Measurements from ENCODE around the gene INSIG1.

Gene INSIG1
- total RNA-seq = 106 to 108 reads per million in 2 donors

- DNase-seq = peak; percentile 85
These were observed at the start of gene INSIG1 for GRCh38 chr7:155297517-155298287. TSS of gene INSIG1 (plus strand) at chr7:155297878. CDS start at chr7:155298286, 408 bp downstream.

DNA sequence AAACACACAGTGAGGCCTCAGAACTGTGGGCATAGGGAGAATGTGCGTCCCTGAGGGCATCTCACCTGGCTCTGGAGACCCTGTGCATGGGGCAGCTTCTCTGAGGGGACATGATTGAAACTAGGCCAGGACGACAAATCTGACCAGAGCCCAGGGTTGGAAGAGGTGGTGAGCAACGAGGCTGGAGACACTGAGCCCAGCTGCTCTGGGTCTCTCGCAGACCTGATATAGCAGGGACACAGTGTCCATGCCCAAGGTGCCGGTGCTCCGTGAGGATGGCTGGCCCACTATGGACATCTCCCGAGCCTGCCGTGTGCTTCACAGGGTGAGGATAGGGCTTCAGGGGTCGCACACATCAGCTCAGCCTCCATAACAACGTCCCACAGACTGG is 49.3 kb upstream of the INSIG1 start:
- no peak for DNase-seq

DNA sequence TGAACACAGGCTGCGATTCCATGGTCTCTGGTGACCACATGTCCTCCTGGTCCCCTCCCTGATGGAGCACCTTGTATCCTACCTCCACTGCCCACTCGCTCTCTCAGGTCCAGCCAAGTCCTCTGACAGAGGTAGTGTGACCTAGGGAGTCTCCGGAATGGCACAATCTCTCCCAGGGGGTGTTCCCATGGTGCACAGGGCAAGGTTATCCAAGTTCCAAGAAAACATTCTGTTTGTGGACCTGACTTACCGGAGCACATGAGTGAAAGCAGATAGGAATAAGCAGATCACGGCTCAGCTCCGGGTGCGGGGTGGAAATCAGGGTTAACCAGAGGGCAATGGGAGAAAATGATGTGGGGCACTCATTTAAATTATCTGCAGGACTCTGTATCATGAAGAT is 45.8 kb upstream of the INSIG1 start:
- no peak for DNase-seq

GRCh38 chr7:155252444-155252887 is 45.2 kb upstream of the INSIG1 start:
- DNase-seq = no peak

- DNase-seq = no peak
These were observed 44.7 kb upstream of the INSIG1 start for GRCh38 chr7:155252892-155253501.

DNA sequence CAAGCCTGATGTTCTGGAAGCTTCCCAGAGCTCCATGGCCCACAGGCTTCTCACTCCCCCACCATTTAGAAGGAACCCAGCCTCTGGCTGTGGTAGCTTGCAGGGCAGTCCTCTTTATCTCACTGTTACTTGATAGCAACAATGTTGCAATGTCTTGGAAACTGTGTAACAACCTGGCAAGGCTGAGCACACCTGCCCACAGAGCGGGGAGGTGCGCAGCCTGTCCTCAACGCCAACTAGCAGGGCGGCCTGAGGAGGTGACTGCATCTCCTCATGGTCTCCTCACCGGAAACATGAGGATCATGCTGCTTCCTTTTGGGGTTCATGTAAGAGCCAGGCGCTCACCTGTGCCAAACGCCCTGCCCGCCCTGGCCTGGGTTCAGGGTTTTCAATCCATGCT is 43.7 kb upstream of the INSIG1 start:
- no peak for DNase-seq

DNA sequence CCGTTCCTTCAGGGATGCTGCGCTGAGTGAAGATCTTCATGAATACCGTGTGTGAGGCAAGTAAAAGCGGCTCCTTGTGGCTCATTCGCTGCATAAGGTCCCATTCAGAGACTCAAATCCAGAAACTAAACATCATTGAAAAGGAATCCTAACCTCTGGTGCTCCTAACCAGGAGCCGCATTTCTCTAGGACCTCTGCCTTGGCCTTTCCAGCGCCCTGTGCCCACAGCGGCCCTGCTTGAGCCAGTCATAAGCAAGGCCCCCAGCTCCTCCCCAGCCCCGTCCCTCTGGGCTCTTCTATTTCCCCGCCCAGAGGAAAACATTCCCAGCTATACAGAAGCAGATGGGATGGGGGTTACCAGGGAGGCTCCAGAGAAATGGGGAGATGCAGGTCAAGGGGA is 42.6 kb upstream of the INSIG1 start:
- no peak for DNase-seq

GRCh38 chr7:155255621-155256020 is 42.1 kb upstream of the INSIG1 start:
- DNase-seq = no peak

DNA sequence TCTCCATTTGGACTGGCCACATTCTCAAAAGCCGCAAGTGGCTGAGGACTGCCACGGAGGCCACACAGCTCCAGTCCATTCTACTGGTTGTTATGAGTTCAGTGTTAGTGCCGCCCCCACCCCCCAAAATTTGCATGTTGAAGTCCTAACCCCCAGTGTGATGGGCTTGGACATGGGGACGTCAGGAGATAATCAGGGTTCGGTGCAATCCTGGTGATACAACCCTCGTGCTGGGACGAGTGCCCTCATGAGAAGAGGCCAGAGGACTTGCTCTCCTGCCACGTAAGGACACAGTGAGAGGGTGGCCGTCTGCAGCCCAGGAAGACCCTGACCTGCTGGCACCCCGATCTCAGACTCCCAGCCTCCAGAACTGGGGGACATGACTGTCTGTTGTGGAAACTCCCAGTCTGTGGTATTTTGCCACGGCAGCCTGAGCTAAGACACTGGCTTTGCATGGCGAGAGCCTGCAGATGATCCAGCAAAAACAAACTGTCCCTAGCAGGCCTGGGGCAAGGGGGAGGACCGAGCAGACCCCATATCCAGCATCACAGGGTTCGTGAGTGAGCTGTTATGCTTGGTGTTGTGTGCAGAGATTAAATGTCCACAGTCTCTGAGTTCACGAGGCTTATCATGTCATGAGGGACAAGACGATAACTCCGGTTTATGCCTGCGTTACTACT is 41.5 kb upstream of the INSIG1 start:
- DNase-seq = no peak

GRCh38 chr7:155256761-155257481 is 40.8 kb upstream of the INSIG1 start:
- DNase-seq = no peak

- no peak for DNase-seq
These were observed 40.0 kb upstream of the INSIG1 start for GRCh38 chr7:155257482-155258225.

DNA sequence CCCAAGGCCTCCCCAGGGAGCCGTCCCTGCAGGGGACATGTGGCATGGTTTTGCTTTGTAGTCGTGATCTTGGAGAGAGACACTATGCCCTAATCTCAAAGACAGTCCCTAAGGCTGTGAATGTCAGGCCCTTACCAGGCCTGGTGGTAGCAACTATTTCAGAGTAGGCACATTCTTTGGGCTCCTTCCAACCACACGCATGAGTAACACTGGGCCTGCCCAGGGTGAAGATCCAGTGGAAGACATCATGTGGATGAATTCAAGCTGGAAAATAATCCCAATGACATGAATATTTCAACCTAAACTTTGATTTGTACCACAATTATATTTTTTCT is 39.5 kb upstream of the INSIG1 start:
- DNase-seq = no peak

GRCh38 chr7:155259866-155260497 is 37.7 kb upstream of the INSIG1 start:
- no peak for DNase-seq

- DNase-seq = no peak
These were observed 37.2 kb upstream of the INSIG1 start for GRCh38 chr7:155260498-155260872.

GRCh38 chr7:155261031-155261985 is 36.4 kb upstream of the INSIG1 start:
- DNase-seq = no peak

- no peak for DNase-seq
These were observed 35.6 kb upstream of the INSIG1 start for GRCh38 chr7:155262031-155262430.

DNA sequence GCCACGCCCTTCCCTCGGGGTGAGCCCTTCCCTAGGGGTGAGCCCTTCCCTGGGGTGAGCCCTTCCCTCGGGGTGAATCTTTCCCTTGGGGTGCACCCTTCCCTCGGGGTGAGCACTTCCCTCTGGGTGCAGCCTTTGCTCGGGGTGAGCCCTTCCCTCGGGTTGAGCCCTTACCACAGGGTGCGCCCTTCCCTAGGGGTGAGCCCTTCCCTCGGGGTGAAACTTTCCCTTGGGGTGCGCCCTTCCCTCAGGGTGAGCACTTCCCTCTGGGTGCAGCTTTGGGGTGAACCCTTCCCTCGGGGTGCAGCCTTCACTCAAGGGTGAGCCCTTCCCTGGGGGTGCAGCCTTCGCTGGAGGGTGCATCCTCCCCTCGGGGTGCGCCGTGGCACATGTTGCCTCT is 34.6 kb upstream of the INSIG1 start:
- DNase-seq = no peak

GRCh38 chr7:155263581-155264143 is 34.0 kb upstream of the INSIG1 start:
- no peak for DNase-seq

DNA sequence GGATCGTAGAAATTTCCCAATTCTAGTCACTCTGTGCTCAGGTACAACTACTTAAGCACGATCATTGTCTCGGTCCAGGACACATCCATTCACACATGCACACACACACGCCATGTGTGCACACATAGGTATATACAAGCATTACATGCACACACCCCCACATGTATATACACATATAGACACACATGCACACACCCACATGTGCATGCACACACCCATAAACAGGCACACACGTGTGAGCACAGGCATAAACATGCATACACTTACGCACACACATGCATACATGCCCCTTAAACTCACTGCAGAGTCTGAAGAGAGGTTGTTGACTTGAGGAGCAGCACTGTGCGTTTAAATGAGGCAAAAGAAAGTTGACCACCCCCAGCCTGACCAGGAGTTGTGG is 32.5 kb upstream of the INSIG1 start:
- no peak for DNase-seq

GRCh38 chr7:155265961-155266360 is 31.7 kb upstream of the INSIG1 start:
- DNase-seq = no peak

GRCh38 chr7:155266440-155266839 is 31.2 kb upstream of the INSIG1 start:
- DNase-seq = no peak
